H9 (cell line): Measurements from ENCODE around the gene ORAI3. TPM values are rescaled to one million over a fixed set of nuclear protein-coding genes. Genes with fewer than 3 reads are reported as not detected.

ENCODE experiments used
- DNase-seq: peaks from one replicate; pipeline ENCODE4 v3.0.0-alpha.2; 2017
- H2AFZ ChIP-seq: one replicate; pipeline ENCODE4 v1.6.1; 2013; ENCODE audit warnings: mild to moderate bottlenecking, low read length, control low read depth, moderate library complexity
- H2AK5ac ChIP-seq: 2 replicates; pipeline ENCODE4 v1.6.1; 2013; ENCODE audit warnings: low read length, control low read depth, mixed read lengths; ENCODE audit not compliant: insufficient read length
- H2BK120ac ChIP-seq: one replicate; pipeline ENCODE4 v1.6.1; 2013; ENCODE audit warnings: low read depth, mild to moderate bottlenecking, low read length, control low read depth, inconsistent platforms; ENCODE audit not compliant: poor library complexity, severe bottlenecking
- H2BK12ac ChIP-seq: 2 replicates; pipeline ENCODE4 v1.6.1; 2013; ENCODE audit warnings: low read length, control low read depth, mixed read lengths, low read depth; ENCODE audit not compliant: insufficient read length
- H2BK15ac ChIP-seq: 2 replicates; pipeline ENCODE4 v1.6.1; 2013; ENCODE audit warnings: low read depth, low read length, control low read depth
- H2BK20ac ChIP-seq: one replicate; pipeline ENCODE4 v1.6.1; 2013; ENCODE audit warnings: low read depth, mild to moderate bottlenecking, low read length, control low read depth, inconsistent platforms; ENCODE audit not compliant: poor library complexity, severe bottlenecking
- H2BK5ac ChIP-seq: 2 replicates; pipeline ENCODE4 v1.6.1; 2013; ENCODE audit warnings: low read length, control low read depth, mixed read lengths; ENCODE audit not compliant: insufficient read length
- H3K14ac ChIP-seq: 2 replicates; pipeline ENCODE4 v1.6.1; 2013; ENCODE audit warnings: low read length, control low read depth; ENCODE audit not compliant: insufficient read depth
- H3K18ac ChIP-seq: 2 replicates; pipeline ENCODE4 v1.6.1; 2013; ENCODE audit warnings: low read depth, mild to moderate bottlenecking, mixed read lengths, low read length, control low read depth; ENCODE audit not compliant: insufficient read length
- H3K23ac ChIP-seq: 2 replicates; pipeline ENCODE4 v1.6.1; 2013; ENCODE audit warnings: low read length, control low read depth, mixed read lengths, low read depth; ENCODE audit not compliant: insufficient read length
- H3K23me2 ChIP-seq: 2 replicates; pipeline ENCODE4 v1.6.1; 2013; ENCODE audit warnings: low read depth, mild to moderate bottlenecking, mixed read lengths, low read length, control low read depth; ENCODE audit not compliant: insufficient read length, poor library complexity, severe bottlenecking
- H3K27ac ChIP-seq: 2 replicates; pipeline ENCODE4 v1.5.1; 2013; ENCODE audit warnings: low read length, control low read depth, mixed read lengths, low read depth; ENCODE audit not compliant: insufficient read length
- H3K27me3 ChIP-seq: 2 replicates; pipeline ENCODE4 v1.6.1; 2013; ENCODE audit warnings: low read length, control low read depth, inconsistent platforms; ENCODE audit not compliant: insufficient read depth
- H3K4ac ChIP-seq: 2 replicates; pipeline ENCODE4 v1.6.1; 2013; ENCODE audit warnings: low read depth, mild to moderate bottlenecking, control low read depth, inconsistent platforms, low read length, moderate library complexity
- H3K4me1 ChIP-seq: 2 replicates; pipeline ENCODE4 v1.6.1; 2013; ENCODE audit warnings: low read length, control low read depth, inconsistent platforms; ENCODE audit not compliant: insufficient read depth
- H3K4me2 ChIP-seq: 2 replicates; pipeline ENCODE4 v1.6.1; 2013; ENCODE audit warnings: low read length, control low read depth, mixed read lengths; ENCODE audit not compliant: insufficient read length, insufficient read depth
- H3K56ac ChIP-seq: 2 replicates; pipeline ENCODE4 v1.6.1; 2013; ENCODE audit warnings: low read depth, mild to moderate bottlenecking, mixed read lengths, low read length, control low read depth; ENCODE audit not compliant: insufficient read length
- H3K79me1 ChIP-seq: 2 replicates; pipeline ENCODE4 v1.6.1; 2013; ENCODE audit warnings: low read depth, mild to moderate bottlenecking, moderate library complexity, low read length, control low read depth, inconsistent platforms; ENCODE audit not compliant: insufficient read depth, poor library complexity, severe bottlenecking
- H3K79me2 ChIP-seq: 2 replicates; pipeline ENCODE4 v1.6.1; 2013; ENCODE audit warnings: low read length, control low read depth, inconsistent platforms; ENCODE audit not compliant: insufficient read depth
- H3K9ac ChIP-seq: 2 replicates; pipeline ENCODE4 v1.6.1; 2013; ENCODE audit warnings: low read length, control low read depth, mixed read lengths; ENCODE audit not compliant: insufficient read length; ENCODE audit errors: extremely low read depth
- H3K9me3 ChIP-seq: one replicate; pipeline ENCODE4 v1.6.1; 2013; ENCODE audit warnings: low read depth, low read length, inconsistent platforms; ENCODE audit not compliant: control insufficient read depth
- H3T11ph ChIP-seq: one replicate; pipeline ENCODE4 v1.6.1; 2013; ENCODE audit warnings: mild to moderate bottlenecking, low read length, control low read depth, inconsistent platforms
- H4K20me1 ChIP-seq: one replicate; pipeline ENCODE4 v1.6.1; 2013; ENCODE audit not compliant: control insufficient read depth, insufficient read length, insufficient read depth
- H4K5ac ChIP-seq: 2 replicates; pipeline ENCODE4 v1.6.1; 2013; ENCODE audit warnings: low read depth, mild to moderate bottlenecking, mixed read lengths, low read length, control low read depth; ENCODE audit not compliant: insufficient read length
- H4K8ac ChIP-seq: replicated peaks from 2 replicates; pipeline ENCODE4 v1.6.1; 2013; ENCODE audit warnings: low read length, control low read depth, mixed read lengths, low read depth; ENCODE audit not compliant: insufficient read length
- H4K91ac ChIP-seq: 2 replicates; pipeline ENCODE4 v1.6.1; 2013; ENCODE audit warnings: low read depth, mild to moderate bottlenecking, moderate library complexity, mixed read lengths, low read length, control low read depth; ENCODE audit not compliant: insufficient read length
- H3K27ac Mint-ChIP-seq, 3 experiments: 2 replicates in 2 of 3; 3 replicates in 1 of 3; pipeline ENCODE4 v1.8.0; 2020 to 2021; ENCODE audit warnings: mixed read lengths in 3 of 3, mild to moderate bottlenecking in 1 of 3, moderate library complexity in 1 of 3
- H3K27me3 Mint-ChIP-seq: 2 replicates; pipeline ENCODE4 v1.8.0; 2021; ENCODE audit warnings: low read depth, mild to moderate bottlenecking, moderate library complexity, mixed read lengths
- H3K36me3 Mint-ChIP-seq, 3 experiments: 2 replicates in 2 of 3; 3 replicates in 1 of 3; pipeline ENCODE4 v1.8.0; 2020 to 2021; ENCODE audit warnings: low read depth in 3 of 3, mixed read lengths in 3 of 3; ENCODE audit not compliant: insufficient read depth in 1 of 3
- H3K4me1 Mint-ChIP-seq, 2 experiments: 2 replicates each; pipeline ENCODE4 v1.8.0; 2020; ENCODE audit warnings: mixed read lengths in 2 of 2
- H3K4me3 Mint-ChIP-seq, 2 experiments: 2 replicates in 1 of 2; 3 replicates in 1 of 2; pipeline ENCODE4 v1.8.0; 2020 to 2021; ENCODE audit warnings: mild to moderate bottlenecking in 2 of 2, mixed read lengths in 2 of 2, moderate library complexity in 1 of 2
- H3K9me3 Mint-ChIP-seq, 2 experiments: 2 replicates in 1 of 2; 3 replicates in 1 of 2; pipeline ENCODE4 v1.8.0; 2020; ENCODE audit warnings: mild to moderate bottlenecking in 2 of 2, mixed read lengths in 2 of 2, moderate library complexity in 1 of 2
- WGBS: extraction: QIAGEN DNeasy Blood & Tissue Kit; methylation state at CpG from one replicate; pipeline ENCODE4 v1.1.7; 2013; ENCODE audit warnings: missing lambda C conversion rate, low lambda C conversion rate, mixed read lengths; ENCODE audit not compliant: insufficient read length; ENCODE audit errors: extremely low coverage; 5-methylcytosine and 5-hydroxymethylcytosine counted together
- long read RNA-seq: library from polyadenylated mRNA; unstranded; transcript quantifications from one replicate; pipeline ENCODE4 v2.0.0, GENCODE V29; 2020
- total RNA-seq: library from RNA; stranded (reverse); gene quantifications from 2 replicates; pipeline ENCODE4 v1.2.1, GENCODE V29; 2021
- TF ChIP-seq, protein P1 (sequence below): fragments of 200-600 bp; sonication (generic); conservative IDR thresholded peaks from 3 replicates; pipeline ENCODE4 v1.8.0; 2021; ENCODE audit warnings: antibody characterized with exemption, mild to moderate bottlenecking

ORAI3 gene
- 6.1 and 6.9 TPM in 2 replicates for total RNA-seq
- long read RNA-seq, partial matches to known transcripts = 0 of 6 reads
- long read RNA-seq, other reads (novel, unspliced or antisense) = 1 of 6 reads

- Histone ChIP-seq H2BK5ac (no peak within 1 kb of the TSS), H4K8ac (no peak within 1 kb of the TSS), H3K79me2 (no peaks in the 10 kb centered on the region), H3K9ac (peak within 1 kb of the TSS; percentile 11), H4K5ac (no peak within 1 kb of the TSS), H4K20me1 (no peaks in the 10 kb centered on the region), H2BK20ac (no peak within 1 kb of the TSS), H3K4ac (no peak within 1 kb of the TSS), H3K14ac (peak within 1 kb of the TSS; percentile 33; the same call in 1 of the 2 replicates), H3K9me3 (no peaks in the 10 kb centered on the region), H3K4me2 (peak within 1 kb of the TSS; percentile 71), H3K23me2 (peaks cover 11% of the 10 kb centered on the region), H3T11ph (no peak within 1 kb of the TSS), H3K18ac (peak within 1 kb of the TSS; percentile 36), H3K27me3 (no peaks in the 10 kb centered on the region), H3K4me1 (no peaks in the 10 kb centered on the region), H4K91ac (no peak within 1 kb of the TSS), H3K79me1 (no peaks in the 10 kb centered on the region), H3K56ac (no peak within 1 kb of the TSS), H2AFZ (no peak within 1 kb of the TSS), H2BK120ac (no peak within 1 kb of the TSS), H2AK5ac (no peak within 1 kb of the TSS), H2BK15ac (no peak within 1 kb of the TSS), H3K27ac (no peak within 1 kb of the TSS), H2BK12ac (no peak within 1 kb of the TSS), H3K23ac (no peak within 1 kb of the TSS)
- peaks cover 10 to 27% (median 18%) of the 10 kb centered on the region in 3 experiments; a peak in 6 of 7 replicates for H3K36me3 Mint-ChIP-seq
- H3K4me1 Mint-ChIP-seq = peaks cover 26 to 28% of the 10 kb centered on the region in 2 experiments
- no peaks in the 10 kb centered on the region for H3K9me3 Mint-ChIP-seq
- DNase-seq = peak; percentile 77
- WGBS = no CpG with 5 or more reads among the region's 70 CpGs
- TF ChIP-seq, protein P1, sequence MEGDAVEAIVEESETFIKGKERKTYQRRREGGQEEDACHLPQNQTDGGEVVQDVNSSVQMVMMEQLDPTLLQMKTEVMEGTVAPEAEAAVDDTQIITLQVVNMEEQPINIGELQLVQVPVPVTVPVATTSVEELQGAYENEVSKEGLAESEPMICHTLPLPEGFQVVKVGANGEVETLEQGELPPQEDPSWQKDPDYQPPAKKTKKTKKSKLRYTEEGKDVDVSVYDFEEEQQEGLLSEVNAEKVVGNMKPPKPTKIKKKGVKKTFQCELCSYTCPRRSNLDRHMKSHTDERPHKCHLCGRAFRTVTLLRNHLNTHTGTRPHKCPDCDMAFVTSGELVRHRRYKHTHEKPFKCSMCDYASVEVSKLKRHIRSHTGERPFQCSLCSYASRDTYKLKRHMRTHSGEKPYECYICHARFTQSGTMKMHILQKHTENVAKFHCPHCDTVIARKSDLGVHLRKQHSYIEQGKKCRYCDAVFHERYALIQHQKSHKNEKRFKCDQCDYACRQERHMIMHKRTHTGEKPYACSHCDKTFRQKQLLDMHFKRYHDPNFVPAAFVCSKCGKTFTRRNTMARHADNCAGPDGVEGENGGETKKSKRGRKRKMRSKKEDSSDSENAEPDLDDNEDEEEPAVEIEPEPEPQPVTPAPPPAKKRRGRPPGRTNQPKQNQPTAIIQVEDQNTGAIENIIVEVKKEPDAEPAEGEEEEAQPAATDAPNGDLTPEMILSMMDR = no peak
- H3K4me3 Mint-ChIP-seq = peak within 1 kb of the TSS; percentile 79 to 91
- no peaks in the 10 kb centered on the region for H3K27me3 Mint-ChIP-seq
- peak within 1 kb of the TSS; percentile 94 to 98 (median 97); a peak in 6 of 7 replicates for H3K27ac Mint-ChIP-seq
Measured at GRCh38 chr16:30948667-30949649, at the start of gene ORAI3. TSS of gene ORAI3 (plus strand) at chr16:30949068. CDS start at chr16:30949290, 222 bp downstream.
